ENCODE data around the gene SSH2.

The SSH2 gene

DNA sequence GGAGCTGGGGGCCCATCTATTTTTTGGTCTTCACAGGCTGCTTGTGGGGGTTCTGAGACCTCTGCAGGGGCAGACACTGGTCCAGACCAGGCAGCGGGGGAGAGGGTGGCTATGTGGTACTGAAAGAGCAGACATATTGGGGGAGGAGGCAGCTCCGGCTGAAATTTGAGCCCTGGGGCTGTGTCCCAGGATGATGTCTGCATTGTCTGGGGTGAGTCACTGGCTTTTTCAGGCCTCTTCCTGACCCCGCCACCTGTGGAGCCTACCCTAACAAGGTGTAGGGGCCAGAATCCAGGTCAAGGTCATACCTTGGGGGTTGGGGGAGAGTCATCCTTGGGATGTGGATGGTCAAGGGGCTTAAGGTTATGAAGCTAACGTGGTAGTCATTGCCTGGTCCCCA, 309.8 kb downstream of the SSH2 start:
- DNase-seq: no peak

DNA sequence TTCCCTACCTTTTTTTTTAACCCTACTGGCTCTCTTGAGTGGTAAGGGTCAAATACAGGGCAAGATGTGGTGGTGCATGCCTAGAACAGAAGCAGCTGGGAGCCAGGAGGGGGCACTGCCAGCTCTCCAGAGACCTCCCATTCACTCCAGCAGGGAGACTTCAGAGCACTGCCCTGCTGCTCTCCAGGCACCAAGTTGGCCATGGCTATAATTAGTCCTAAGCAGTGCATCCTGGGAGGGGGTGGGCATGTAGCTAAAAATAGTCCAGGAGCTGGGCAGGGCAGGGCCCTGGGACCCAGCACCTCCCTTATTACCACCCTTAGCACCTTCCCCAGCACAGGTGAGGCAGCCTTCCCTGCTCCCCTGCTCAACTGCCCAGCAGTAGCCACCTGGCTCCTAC, 310.8 kb downstream of the SSH2 start:
- DNase-seq: peak in 1 of 2 donors; percentile 10

DNA sequence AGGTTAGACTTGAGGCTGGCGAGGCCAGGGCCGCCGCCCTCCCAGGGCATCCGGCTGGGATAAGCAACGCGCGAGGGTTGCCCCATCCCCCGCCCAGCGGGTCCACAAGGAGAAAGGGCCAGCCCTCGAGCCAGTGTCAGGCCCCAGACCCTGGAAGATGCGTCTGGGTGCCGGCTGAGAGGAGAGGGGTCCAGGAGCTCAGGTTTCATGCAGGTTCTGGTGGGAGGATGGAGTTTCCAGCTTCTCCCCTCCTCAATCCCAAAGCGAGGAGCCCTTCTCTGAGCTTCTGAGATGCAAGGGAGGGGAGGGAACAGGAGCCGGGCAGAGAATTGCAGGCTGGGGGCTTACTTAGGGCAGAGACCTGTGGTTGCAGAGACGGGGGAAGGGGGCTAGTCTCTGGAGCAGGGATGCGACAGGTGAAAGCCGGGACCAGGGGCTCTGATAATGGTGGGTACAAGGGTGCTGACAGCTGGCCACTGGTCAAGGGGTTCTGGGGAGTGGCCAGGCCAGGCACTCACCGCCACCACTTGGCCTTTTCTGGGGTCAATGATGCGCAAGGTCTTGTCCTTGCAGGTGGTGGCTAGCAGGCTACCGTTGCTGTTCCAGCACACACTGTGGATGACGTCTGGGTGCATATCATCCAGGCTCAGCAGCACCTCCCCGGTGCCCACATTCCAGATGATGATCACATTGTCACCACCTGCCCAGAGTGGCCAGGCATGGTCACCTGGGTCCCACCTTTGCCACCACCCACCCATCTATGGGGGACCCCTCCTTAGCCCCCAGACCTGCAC, 311.6 kb downstream of the SSH2 start:
- no peak for DNase-seq

DNA sequence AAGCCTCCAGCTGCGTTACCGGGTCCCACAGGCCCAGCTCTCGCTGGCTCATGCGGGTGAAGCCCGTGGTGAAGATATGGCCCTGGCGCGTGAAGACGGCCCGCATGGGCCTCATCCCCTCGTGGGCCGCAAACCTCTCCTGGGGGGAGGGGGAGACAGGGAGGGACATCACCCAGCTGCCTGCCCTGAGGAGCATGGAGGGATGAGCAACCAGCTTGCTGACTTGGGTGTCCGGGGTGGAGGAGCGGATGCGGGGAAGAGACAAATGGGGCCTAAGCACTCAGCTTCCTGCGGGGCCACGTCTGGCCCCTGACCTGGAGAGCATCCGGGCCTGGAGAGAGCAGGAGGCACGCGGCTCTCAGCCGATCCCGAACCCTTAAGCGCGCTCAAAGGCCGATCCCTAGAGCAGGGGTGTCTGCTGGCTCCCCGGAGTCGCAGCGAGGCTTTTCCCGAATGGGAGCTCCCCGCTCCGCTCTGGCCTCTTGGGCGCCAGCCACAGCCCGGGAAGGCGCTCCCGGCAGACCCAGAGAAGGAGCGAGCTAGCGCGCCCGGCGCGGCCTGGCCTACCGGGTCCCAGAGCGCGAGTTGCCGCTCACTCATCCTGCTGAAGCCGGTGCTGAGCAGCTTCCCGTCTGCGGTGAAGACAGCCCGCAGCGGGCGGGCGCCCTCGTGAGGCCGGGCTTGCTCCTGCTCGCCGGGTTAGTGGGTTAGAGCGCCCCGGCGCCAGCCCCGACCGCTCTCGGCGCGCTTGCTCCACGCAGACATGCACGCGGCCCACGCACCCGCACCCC, 312.4 kb downstream of the SSH2 start:
- peak; percentile 54 to 57 for DNase-seq

DNA sequence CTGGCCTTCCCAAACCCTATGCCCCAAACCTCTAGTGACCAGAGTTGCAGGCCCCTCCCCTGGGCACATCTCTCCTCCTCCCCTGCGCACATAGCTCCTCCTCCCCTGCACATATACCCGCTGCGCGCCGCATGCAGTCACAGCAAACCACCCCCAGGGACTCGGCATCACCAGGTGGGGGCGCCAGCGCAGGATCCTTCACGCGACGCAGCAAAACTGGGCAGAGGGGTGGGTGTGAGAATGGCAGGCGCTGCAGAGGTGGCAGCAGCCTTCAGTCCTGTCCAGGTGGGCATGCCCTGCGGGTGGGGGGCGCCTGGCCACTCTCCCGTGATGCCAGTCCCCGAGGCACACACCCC, 312.9 kb downstream of the SSH2 start:
- DNase-seq: peak; percentile 74 to 76

DNA sequence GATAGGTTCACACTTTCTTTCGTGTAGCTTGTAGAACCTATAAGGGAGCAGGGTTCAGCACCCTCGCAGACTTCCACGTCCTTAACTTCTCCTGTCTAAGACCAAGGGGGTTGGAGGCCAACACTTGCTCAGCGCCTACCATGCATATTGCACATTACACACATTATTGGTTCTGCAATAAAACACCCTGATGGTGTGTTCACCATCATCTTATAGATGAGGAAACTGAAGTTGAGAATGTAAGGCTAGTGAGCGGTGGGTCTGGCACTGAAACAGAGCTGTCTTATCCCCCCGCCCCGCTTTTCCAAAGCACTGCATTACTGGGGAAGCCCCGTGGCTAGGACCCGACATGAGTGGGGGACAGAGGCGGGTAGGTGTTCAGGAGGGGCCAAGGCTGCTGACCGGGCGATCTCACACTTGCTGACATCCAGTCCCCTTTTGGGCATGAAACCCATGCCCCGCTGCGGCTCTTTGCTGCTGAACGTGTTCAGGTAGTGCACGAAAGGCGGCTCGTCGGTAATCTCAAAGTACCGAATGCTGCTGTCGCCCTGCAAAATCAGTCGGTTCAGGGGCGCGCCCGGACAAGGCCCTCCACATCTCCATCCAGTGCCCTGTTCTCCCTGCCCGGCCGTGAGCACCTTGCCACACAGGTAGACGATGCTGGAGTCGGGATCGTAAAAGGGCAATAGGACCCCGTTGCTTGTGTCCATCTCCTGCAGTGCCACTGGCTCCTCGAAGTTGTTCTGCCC, 313.6 kb downstream of the SSH2 start:
- DNase-seq: no peak

DNA sequence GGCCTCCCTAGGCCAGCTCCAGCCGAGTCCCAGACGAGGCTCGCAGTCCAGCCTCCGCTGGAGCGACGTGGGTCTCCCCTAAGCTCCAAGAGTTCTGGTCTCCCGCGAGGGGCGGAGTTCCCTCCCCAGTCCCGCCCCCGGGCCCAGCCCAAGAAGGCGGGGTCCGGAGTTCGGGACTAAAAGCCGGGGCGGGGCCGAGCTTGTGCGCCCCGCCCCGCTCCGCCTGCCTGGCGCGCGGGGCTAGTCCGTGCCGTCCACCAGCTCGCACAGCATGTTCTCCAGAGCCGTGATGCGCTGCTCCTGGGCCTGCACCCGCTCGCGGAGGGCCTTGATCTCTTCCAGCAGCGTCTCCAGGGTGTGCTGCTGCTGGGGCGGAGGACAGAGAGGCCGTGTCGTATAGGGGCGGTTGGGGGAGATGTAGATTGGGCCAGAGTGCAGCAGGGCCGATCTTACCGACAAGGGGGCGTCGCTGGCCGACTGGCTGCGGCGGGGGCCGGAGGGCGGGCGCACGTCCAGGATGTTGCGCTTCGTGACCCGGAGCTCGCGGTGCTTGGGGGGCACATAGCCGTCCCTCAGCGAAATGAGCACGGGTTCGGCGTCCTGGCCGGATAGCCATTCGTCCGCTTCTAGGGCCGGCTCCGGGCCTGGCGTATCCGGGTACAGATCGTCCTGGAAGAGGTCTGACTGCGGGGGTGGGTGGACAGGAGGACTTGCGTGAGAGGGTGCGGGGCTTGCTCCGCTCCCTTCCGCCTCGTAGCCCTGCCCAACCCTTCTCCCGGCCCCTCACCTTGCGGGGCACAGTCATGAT, 314.3 kb downstream of the SSH2 start:
- DNase-seq: peak; percentile 62 to 74

DNA sequence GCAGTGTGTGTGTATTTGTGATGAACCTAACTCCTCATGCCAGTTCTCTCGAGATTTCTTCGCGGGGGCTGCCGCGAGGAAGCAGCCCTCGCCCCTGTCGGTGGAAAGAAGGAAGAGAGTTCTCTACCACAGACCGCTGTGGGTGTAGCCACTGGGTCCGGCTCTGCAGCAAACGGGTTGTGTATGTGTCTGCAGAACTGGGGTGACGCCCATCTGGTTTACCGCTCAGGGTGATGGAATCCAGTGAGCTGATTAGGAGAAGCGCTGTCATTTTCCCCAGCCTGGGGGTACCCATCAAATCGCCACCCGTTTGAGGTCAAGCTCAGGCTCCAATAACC, 315.0 kb downstream of the SSH2 start:
- peak in 1 of 2 donors; percentile 28 for DNase-seq

DNA sequence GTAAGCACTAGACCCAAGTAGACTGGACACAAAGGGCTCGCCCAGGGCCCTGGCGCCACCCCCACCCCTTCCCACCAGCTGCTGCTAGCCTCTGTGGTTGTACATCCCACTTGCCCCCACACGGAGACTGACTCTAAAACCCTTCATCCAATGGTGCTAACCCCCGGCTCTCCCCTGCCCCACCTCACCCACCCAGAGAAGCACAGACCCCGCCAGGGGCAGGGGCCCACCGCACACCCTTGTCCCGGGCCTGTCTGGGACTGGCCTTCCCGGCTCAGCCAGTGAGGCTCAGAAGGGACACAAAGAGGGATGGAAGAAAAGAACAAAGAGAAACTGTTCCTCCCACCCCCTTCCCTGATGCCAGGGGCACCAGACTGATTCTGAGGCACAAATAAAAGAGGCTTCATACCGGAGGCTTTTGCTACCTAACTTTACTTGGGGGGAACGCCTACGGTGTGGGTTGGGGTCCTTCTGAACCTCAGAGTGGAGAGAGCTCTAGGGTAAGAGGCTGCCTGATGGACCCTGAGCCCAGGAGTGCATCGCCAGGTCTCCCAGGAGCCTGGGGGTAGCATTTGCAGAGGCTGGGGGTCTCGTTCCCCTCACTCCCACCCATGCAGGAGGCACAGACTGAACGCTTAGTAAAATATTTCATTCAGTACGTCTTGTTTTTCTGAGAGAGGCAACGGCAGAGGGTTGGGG, 315.5 kb downstream of the SSH2 start:
- DNase-seq: no peak

DNA sequence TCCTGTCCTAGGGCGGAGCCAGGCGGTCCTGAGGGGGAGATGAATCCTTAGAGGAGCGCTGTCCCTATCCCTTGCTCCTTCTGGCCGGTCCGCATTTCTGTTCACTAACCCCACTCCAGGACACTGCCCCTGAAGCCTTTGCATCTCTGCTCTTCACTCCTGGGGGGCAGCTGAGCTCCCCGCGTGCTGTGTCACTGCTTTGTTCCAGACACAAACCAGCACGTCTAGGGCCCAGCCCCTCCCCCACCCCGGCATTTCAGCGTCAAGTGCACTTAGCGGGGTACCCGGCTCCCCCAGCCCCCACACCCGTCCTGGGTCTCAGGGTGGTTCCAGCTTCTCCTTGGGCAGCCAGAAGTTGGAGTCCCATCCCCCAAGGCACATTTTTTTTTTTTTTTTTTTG, 316.2 kb downstream of the SSH2 start:
- no peak for DNase-seq

DNA sequence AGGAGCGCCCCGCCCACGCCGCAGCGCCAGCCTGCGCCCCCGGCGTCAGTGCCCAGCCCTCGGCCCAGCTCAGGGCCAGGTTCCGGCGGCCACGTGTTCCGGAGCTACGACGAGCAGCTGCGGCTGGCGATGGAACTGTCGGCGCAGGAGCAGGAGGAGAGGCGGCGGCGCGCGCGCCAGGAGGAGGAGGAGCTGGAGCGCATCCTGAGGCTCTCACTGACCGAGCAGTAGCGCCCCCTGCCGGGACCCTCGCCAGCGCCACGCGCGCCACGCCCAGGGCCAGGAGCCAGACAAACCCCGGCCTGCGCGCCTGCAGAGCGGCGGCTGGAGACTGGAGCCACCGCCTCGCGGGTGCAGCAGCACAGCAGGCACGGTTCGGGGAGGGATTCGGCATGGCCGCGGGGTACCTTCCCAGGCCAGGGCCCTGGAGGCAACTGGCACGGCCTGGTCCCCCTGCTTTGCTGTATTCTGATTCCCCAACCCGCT, 316.6 kb downstream of the SSH2 start:
- peak; percentile 86 to 89 for DNase-seq

DNA sequence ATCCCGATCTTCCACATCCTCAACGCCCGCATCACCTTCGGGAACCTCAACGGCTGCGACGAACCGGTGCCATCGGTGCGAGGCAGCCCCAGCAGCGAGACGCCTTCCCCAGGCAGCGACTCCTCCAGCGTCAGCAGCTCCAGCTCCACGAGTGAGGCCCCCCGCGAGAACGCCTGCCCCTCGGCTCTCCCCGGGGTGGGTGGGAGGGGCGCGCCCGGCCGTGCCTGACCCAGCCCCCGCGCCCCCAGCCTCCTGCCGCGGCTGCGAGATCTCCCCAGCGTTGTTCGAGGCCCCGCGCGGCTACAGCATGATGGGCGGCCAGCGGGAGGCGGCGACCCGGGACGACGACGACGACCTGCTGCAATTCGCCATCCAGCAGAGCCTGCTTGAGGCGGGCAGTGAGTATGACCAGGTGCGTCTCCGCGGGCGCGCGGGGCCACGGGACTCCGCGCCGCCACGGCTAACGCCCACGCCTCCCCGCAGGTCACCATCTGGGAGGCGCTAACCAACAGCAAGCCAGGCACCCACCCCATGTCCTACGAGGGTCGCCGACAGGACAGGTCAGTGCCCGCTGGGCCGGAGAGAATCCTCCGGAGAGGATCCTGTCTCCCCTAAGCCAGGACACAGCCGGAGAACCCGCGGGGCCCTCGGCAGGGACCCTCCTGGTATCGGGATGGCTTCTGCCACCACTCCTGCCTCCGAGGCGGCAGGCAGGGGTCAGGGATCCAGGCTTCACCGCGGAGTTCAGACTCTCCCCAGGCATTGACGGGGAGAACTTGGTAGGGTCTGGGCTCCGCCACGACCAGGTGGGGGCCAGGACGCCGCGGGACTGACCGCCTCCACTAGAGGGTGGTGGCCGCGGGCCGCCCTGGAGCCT, 317.4 kb downstream of the SSH2 start:
- no peak for DNase-seq

DNA sequence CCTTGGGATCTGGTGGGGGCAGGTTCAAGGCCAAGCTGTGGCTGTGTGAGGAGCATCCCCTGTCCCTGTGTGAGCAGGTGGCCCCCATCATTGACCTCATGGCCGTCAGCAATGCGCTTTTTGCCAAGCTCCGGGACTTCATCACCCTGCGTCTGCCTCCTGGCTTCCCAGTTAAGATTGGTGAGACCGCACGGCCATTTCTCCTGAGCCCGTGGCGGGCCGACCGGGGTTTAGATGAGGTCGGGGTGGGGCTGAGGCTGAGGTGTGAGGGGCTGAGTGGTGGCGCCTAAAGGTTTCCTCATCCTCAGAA, 318.0 kb downstream of the SSH2 start:
- DNase-seq: no peak

DNA sequence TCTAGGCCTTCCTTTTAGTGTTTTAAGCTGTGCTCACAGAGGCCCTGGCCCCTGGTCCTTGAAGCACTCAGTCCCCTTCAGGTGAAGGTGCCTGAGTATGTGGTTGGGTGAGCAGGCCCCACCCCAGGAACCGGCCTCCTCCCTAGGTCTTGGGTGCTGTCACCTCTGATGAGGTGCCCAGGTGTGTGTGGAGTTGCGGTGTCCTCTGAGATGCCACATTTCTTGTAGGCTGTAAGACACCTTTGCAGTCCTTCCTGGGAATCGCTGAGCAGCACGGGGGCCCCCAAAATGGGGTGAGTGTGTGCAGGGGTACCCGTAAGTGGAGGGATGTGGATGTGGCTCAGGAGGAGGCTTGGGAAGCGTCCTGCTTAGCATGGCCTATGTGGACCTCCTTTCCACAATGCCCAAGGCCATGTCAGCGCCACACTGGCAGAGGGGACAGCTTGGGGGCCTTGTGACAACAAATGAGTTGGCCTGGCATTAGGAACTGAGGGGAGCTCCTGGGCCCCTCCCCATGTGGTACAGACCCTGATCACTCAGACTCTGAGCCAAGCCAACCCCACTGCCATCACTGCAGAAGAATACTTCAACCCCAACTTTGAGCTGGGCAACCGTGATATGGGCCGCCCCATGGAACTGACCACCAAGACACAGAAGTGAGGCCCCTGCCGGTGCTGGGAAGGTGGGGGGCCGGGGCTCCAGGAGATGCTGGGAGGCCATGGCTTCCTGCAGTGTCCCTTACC, 318.5 kb downstream of the SSH2 start:
- no peak for DNase-seq

DNA sequence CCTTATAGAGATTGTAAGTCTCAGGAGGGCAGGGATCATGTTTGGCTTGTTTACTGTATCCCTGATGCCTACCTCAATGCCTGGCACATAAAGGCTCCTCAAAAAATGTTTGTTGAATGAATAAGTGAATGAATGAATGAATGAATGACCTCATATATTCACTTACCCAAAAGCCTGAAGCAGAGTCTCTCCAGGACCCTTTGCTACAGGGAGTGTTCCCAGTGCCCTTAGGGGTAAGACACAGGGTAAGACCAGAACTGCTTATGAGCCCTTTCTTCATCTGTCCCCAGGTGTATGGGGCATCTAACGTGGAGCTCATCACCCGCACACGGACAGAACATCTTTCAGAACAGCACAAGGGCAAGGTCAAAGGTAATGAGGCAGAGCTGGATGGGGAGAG, 319.6 kb downstream of the SSH2 start:
- no peak for DNase-seq

DNA sequence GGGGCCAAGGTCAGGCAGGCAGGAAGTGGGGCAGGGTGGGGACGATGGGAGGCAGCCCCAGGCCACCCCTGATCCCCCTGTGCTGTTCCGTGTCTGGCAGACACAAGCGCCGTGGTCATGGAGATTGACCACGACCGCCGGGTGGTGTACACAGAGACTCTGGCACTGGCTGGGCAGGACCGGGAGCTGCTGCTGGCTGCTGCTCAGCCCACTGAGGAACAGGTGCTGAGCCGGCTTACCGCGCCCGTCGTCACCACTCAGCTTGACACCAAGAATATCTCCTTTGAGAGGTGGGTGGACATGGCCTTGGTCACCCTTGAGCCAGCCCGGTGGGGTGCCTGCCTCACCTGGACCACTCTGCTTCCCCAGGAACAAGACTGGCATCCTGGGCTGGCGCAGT, 321.0 kb downstream of the SSH2 start:
- no peak for DNase-seq

DNA sequence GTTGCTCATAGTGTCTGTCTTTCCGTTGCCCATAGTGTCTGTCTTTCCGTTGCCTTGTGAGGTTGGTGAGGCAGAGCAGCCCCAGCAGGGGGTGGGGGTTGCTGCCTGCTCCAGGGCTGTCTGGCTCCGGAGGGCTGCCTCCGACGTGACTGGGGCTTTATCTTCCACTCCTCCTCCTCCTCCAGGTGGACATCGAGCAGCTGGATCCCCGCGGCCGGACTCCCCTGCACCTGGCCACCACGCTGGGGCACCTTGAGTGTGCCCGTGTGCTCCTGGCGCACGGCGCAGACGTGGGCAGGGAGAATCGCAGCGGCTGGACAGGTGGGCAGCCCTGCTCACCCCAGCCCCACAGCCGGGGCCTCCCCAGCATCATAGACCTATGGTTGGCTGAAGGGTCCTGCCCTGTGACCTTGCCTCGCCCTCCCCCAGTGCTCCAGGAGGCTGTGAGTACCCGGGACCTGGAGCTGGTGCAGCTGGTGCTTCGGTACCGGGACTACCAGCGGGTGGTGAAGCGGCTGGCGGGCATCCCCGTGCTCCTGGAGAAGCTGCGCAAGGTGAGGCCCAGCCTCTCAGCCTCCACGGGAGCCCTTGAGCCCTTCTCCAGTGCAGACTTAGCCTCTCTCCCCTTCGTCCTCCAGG, 322.4 kb downstream of the SSH2 start:
- DNase-seq: no peak

DNA sequence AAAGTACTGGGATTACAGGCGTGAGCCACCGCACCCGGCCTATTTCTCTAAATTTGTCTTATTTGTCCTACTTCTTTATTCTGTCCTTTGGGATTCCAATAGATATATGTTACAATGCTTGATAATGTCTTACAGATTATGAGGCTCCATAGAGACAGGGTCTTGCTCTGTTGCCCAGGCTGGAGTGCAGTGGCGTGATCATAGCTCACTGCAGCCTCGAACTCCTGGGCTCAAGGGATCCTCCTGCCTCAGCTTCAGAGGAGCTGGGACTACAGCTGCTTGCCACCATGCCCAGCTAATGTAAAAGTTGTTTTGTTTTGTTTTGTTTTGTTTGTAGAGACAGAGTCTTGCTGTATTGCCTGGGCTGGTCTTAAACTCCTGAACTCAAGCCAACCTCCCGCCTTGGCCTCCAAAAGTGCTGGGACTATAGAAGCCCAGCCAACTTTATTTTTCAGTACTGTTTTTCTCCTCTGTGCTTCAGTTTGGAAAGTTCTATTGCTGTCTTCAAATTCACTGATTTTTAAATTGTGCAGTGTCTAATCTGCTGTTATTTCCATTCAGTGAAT, 326.8 kb downstream of the SSH2 start:
- DNase-seq: no peak

DNA sequence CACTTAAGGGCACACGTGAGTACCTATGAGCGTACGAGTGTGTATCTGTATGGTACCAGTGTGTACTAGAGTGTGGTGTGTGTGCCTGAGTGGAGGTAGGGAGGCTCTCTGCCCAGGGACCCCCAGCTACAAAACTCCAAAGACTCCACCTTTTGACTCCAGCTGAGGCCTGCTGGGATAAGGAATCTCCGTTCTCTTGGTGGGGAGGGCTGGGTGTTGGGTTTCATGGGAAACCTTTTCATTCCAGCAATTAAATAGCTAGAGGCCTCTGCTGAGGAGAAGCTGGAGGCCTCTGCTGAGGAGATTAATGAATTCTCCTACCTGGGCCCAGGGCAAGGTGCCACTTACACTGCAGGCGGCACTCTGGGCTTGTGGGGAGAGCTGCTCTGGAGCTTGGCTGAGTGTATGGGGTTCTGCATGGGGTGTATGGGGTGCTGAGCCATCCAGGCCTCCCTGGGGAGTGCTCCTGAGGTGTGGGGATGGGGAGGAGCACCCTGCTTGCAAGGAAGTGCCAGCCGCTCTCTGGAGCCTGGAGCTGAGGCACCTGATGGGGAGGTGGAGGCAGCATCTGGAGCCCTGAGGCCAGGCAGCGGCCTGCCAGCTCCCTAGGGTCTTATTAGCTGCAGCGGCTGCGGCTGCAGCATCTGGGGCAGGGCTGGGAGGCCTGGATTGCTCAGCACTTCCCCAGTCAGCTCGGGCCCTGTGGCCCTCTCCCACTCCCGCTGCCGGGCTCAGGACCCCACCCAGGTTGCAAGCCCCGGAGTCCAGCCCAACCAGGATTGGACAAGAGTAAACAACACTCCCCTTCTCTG, 332.5 kb downstream of the SSH2 start:
- DNase-seq: no peak

Data from bone marrow (tissue), 2 donors.